NCI-H460 (cell line): ENCODE results near the gene LAPTM4A. TPM values are rescaled to one million over a fixed set of nuclear protein-coding genes. Genes with fewer than 3 reads are reported as not detected.

Experiments used
- DNase-seq: peaks from one replicate; pipeline ENCODE4 v3.0.0-alpha.2; 2016; ENCODE audit warnings: low read depth; ENCODE audit errors: extremely low read depth
- total RNA-seq: library from RNA; depleted of rRNA; stranded (reverse); fragments of >200 nt; shearing (Covaris generic); gene quantifications from 2 replicates; pipeline ENCODE4 v1.2.3, GENCODE V29; 2014; rRNA removed

LAPTM4A gene
- total RNA-seq, 1 experiment from 2014 or later = 64.7 TPM

- DNase-seq = peak; percentile 88
Measured at GRCh38 chr2:19989667-19990415, 61.6 kb downstream of the LAPTM4A start, which contains the start of gene WDR35. Gene WDR35, minus strand, starts transcription at chr2:19990105. Its CDS starts 90 bp downstream, at chr2:19990015.

DNA sequence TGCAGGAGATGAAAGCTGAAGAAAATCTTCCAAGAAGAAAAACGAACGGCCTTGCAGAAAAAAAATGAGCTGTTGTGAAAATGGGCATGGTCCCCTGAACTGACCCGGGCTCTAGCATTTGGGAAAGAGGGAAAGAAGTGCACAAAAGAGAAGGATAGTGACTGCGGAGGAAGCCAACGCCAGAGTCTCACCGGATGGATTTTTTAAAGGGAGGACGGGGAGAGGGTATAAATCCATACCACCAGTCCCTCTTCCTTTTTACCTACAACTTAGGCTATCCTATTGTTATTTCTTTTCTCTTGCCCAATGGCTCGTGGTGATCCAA is 62.1 kb downstream of the LAPTM4A start:
- peak; percentile 4 for DNase-seq

DNA sequence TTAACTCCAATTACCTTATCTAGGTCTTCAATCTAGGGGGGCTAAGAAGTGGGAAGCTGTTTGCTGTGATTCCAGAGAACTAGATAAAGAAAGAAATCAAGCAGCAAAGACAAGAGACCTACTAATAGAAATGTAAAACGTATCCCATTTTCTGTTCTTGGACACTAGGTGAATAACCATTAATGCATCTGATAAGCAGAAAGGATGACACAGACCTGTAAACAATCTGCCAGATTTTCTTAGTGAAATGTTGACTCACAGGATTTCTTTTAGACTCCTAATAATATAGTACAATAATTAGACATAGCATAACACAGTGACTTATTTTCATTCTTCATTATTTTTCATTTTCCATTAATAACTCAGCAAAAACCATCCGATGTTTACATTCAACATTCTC is 62.8 kb downstream of the LAPTM4A start:
- no peak for DNase-seq

DNA sequence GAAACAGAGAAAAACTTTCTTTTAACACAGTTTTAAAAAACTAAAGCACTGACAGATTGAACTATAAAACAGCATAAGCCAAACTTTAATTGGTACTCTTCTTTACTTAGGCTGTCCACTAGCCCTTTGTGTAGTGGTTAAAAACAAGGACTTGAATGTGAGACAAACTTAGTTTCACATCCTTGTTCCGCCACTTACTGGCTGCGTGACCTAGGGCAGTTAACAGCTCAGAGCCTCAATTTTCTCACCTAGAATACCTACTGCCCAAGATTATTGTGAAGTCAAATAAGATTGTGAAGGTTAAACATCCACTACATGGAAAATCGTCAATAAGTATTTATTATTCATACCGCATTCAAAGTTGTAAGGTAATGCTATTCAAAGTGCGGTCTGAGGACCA is 63.5 kb downstream of the LAPTM4A start:
- no peak for DNase-seq

Other genes starting within 250 kb of the LAPTM4A start
- gene TTC32, start 149.6 kb downstream of the LAPTM4A start, total RNA-seq = 32.0 and 37.9 TPM in 2 replicates
- 20.9 and 27.9 TPM in 2 replicates for gene WDR35, start 61.5 kb downstream of the LAPTM4A start, total RNA-seq
- 2.8 and 3.0 TPM in 2 replicates for gene MATN3, start 39.0 kb downstream of the LAPTM4A start, total RNA-seq
- 27.3 and 31.7 TPM in 2 replicates for gene SDC1, start 173.5 kb upstream of the LAPTM4A start, total RNA-seq